Aorta (tissue), 5 donors: Measurements from ENCODE around the gene NINJ2. TPM values are rescaled to one million over a fixed set of nuclear protein-coding genes. Genes with fewer than 3 reads are reported as not detected.
"Not testable (repeated sequence)": the region's sequence is repeated elsewhere in the genome, so short reads cannot be mapped to it uniquely, and the experiment has no call there.

Experiments used
- ATAC-seq: fragments of 200-7000 bp; cut with Tn5 transposase; one replicate; pipeline ENCODE4 v1.9.1; 2022; ENCODE audit warnings: moderate library complexity; ENCODE audit not compliant: low FRiP score
- DNase-seq, 2 donors: peaks; one replicate each; pipeline ENCODE4 v3.0.0-alpha.2; 2020
- H3K27ac ChIP-seq, 2 donors: one replicate each; pipeline ENCODE4 v1.5.1; 2013; ENCODE audit warnings: low read length in 2 of 2, mild to moderate bottlenecking in 2 of 2, moderate library complexity in 2 of 2, control low read depth in 1 of 2, inconsistent platforms in 1 of 2, low read depth in 1 of 2
- H3K27me3 ChIP-seq, 2 donors: one replicate each; pipeline ENCODE4 v1.6.1; 2013; ENCODE audit warnings: control low read depth in 1 of 2, low read length in 1 of 2, mild to moderate bottlenecking in 1 of 2, moderate library complexity in 1 of 2; ENCODE audit not compliant: insufficient read depth in 2 of 2, control insufficient read depth in 1 of 2
- H3K36me3 ChIP-seq, 2 donors: one replicate each; pipeline ENCODE4 v1.6.1; 2013; ENCODE audit warnings: control low read depth in 1 of 2, low read length in 1 of 2, mild to moderate bottlenecking in 1 of 2; ENCODE audit not compliant: insufficient read depth in 2 of 2, control insufficient read depth in 1 of 2
- H3K4me1 ChIP-seq, 2 donors: one replicate each; pipeline ENCODE4 v1.6.1; 2013; ENCODE audit warnings: low read length in 2 of 2, control low read depth in 1 of 2, mild to moderate bottlenecking in 1 of 2, moderate library complexity in 1 of 2; ENCODE audit not compliant: insufficient read depth in 2 of 2, control insufficient read depth in 1 of 2
- H3K4me3 ChIP-seq, 2 donors: one replicate each; pipeline ENCODE4 v1.5.1; 2013; ENCODE audit warnings: low read length in 2 of 2, control low read depth in 1 of 2, mild to moderate bottlenecking in 1 of 2
- H3K9me3 ChIP-seq: one replicate; pipeline ENCODE4 v1.6.1; 2013; ENCODE audit warnings: mild to moderate bottlenecking, low read length; ENCODE audit not compliant: control insufficient read depth
- WGBS, 2 donors: extraction: QIAGEN DNeasy Blood & Tissue Kit; methylation state at CpG; one replicate each; pipeline ENCODE4 v1.1.7; 2013; 5-methylcytosine and 5-hydroxymethylcytosine counted together
- intact Hi-C, 2 donors: fragments of 100-400 bp; cut with DNase I; formaldehyde crosslinking; loops; one replicate each; pipeline versions ENCODE4 v1.14.2 to v1.15.0; 2022
- long read RNA-seq, 2 donors: library from polyadenylated mRNA; unstranded; transcript quantifications; one replicate each; pipeline ENCODE4 v2.0.0, GENCODE V29; 2020 to 2021
- polyA plus RNA-seq, 2 donors: library from polyadenylated mRNA; stranded (reverse); fragments of 200-250 nt; gene quantifications; one replicate each; pipeline ENCODE4 v1.2.3, GENCODE V29; 2013
- total RNA-seq, 2 donors: library from RNA; stranded (reverse); fragmentation: NEBNext Ultra II Directional; extraction: Animal tissue kit (Norgen Biotek cat#: 25700); gene quantifications; one replicate each; pipeline ENCODE4 v1.2.1, GENCODE V29; 2021
- donor health status: healthy with polysubstance abuse.
- donor health status: Bipolar disorder and iron deficiency.
- donor health status: DM: no; HTN: no; CAD: no.
- donor health status: DM: no; HTN: no; CAD: no.
- donor health status: DM: yes; HTN: yes; CAD: no.

Gene NINJ2, protein sequence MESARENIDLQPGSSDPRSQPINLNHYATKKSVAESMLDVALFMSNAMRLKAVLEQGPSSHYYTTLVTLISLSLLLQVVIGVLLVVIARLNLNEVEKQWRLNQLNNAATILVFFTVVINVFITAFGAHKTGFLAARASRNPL
- total RNA-seq (10 to 100 TPM in 1 of 2 donors, 1 to 10 TPM in 1; 3.8 to 11.2 TPM), polyA plus RNA-seq (1 to 10 TPM in 1 of 2 donors, under 1 TPM in 1; 0.95 to 6.1 TPM)
- long read RNA-seq, donor 1, partial matches to known transcripts = 0 of 1 reads
- long read RNA-seq, donor 1, other reads (novel, unspliced or antisense) = 1 of 1 reads
- long read RNA-seq, donor 2, partial matches to known transcripts = 0 of 6 reads
- long read RNA-seq, donor 2, other reads (novel, unspliced or antisense) = 0 of 6 reads

- Histone ChIP-seq H3K4me1 (peaks cover 0 to 2% of the 10 kb centered on the region in 2 donors), H3K4me3 (peak within 1 kb of the TSS in 1 of 2 donors; percentile 9), H3K27ac (no peak within 1 kb of the TSS), H3K27me3 (no peaks in the 10 kb centered on the region), H3K36me3 (no peaks in the 10 kb centered on the region), H3K9me3 (no peaks in the 10 kb centered on the region)
- intact Hi-C loops = loop anchor here in 1 of 2 donors (10.0 kb wide), 1 partner anchor 81 kb away; no protein-coding TSS in a partner anchor
- WGBS, 2 donors = 43 to 45% methylated on average over 17 of the region's 17 CpGs
- ATAC-seq (peak; percentile 40), DNase-seq (no peak)
Observed at GRCh38 chr12:663293-663871, at the start of gene NINJ2. Gene NINJ2, minus strand, starts transcription at chr12:663445. Its CDS starts 85 bp downstream, at chr12:663360.

GRCh38 chr12:712172-712863 lies 49.1 kb upstream of the NINJ2 start:
- DNase-seq (no peak), ATAC-seq (no peak)
- intact Hi-C loops = no loop called here
- Histone ChIP-seq H3K27ac (no peak overlapping the region), H3K4me1 (no peaks in the 10 kb centered on the region), H3K36me3 (no peaks in the 10 kb centered on the region), H3K4me3 (no peak overlapping the region), H3K27me3 (no peaks in the 10 kb centered on the region), H3K9me3 (no peaks in the 10 kb centered on the region)
- 65 to 68% methylated on average over 8 of the region's 8 CpGs for WGBS, 2 donors

GRCh38 chr12:709455-710020 lies 46.3 kb upstream of the NINJ2 start:
- intact Hi-C loops = no loop called here
- Histone ChIP-seq H3K4me3 (no peak overlapping the region), H3K36me3 (no peaks in the 10 kb centered on the region), H3K27ac (no peak overlapping the region), H3K9me3 (no peaks in the 10 kb centered on the region), H3K27me3 (peaks cover 0 to 1% of the 10 kb centered on the region in 2 donors), H3K4me1 (no peaks in the 10 kb centered on the region)
- 89 to 90% methylated on average over 7 of the region's 7 CpGs for WGBS, 2 donors
- DNase-seq (no peak), ATAC-seq (no peak)

GRCh38 chr12:708084-708483 lies 44.8 kb upstream of the NINJ2 start:
- H3K27ac ChIP-seq, ATAC-seq, DNase-seq, H3K36me3 ChIP-seq, H3K4me1 ChIP-seq, H3K9me3 ChIP-seq, H3K27me3 ChIP-seq, H3K4me3 ChIP-seq, intact Hi-C loops: not testable (repeated sequence)
- 78 to 82% methylated on average over 2 to 3 of the region's 3 CpGs for WGBS, 2 donors

- 88 to 90% methylated on average over 5 of the region's 5 CpGs for WGBS, 2 donors
- no peak overlapping the region for H3K27ac ChIP-seq
- H3K4me1 ChIP-seq = no peaks in the 10 kb centered on the region
- no peaks in the 10 kb centered on the region for H3K36me3 ChIP-seq
- ATAC-seq (no peak), DNase-seq (no peak)
- intact Hi-C loops = no loop called here
- no peak overlapping the region for H3K4me3 ChIP-seq
- H3K27me3 ChIP-seq = peaks cover 0 to 2% of the 10 kb centered on the region in 2 donors
- no peaks in the 10 kb centered on the region for H3K9me3 ChIP-seq
Observed at GRCh38 chr12:704516-705242, 41.4 kb upstream of the NINJ2 start.

DNA sequence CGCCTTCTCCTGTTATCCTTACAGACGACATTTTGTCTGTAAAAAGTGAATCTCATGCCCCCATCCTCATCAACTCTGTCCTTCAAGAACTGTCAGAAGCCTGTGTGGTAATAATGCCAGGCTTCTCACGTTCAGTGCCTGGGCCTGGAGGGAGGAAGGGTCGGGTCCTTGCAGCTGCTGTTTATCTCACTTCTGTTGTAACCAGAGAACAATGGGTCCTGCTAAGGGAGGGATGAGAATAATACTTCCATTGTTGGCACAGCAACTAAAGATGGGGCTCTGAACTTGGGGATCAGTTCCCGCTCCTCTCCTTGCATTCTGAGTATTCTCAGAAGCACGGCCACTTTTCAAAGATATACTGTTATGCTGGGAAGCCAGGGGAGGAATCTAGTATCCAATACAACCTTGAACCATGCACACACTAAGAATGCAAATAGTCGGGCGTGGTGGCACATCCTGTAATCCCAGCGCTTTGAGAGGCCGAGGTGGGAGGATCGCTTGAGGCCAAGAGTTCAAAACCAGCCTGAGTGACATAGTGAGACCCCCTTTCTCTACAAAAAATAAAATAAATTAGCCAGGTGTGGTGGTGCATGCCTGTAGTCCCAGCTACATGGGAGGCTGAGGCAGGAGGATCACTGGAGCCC lies 38.8 kb upstream of the NINJ2 start:
- no peaks in the 10 kb centered on the region for H3K36me3 ChIP-seq
- intact Hi-C loops = no loop called here
- ATAC-seq = no peak

DNA sequence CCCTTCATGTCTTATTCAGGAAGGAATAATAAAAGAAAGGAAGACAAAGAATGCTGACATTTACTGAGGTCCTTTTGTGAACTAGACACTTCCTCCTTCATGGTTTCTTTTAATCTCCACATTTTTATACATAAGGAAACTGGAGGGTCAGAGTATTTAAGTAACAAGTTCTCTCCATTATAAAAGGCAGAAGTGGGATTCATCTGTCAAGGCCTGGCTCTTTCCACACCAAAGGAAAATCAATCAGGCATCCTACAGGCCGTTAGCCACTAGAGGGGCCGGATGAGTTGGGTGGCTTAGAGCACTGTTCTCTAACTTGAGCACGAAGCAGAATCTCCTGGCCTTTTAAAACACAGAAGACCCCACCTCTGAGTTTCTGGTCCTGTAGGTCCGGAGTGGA lies 36.8 kb upstream of the NINJ2 start:
- intact Hi-C loops = no loop called here
- no peaks in the 10 kb centered on the region for H3K4me1 ChIP-seq
- no peak overlapping the region for H3K27ac ChIP-seq
- peaks cover 0 to 2% of the 10 kb centered on the region in 2 donors for H3K27me3 ChIP-seq
- 77 to 84% methylated on average over 4 of the region's 4 CpGs for WGBS, 2 donors
- no peak overlapping the region for H3K4me3 ChIP-seq
- H3K36me3 ChIP-seq = no peaks in the 10 kb centered on the region
- no peak for DNase-seq
- ATAC-seq = no peak
- H3K9me3 ChIP-seq = no peaks in the 10 kb centered on the region

More for the DNA sequence above, 38.8 kb upstream of the NINJ2 start:
- WGBS, 2 donors = 90 to 91% methylated on average over 11 of the region's 11 CpGs
- no peaks in the 10 kb centered on the region for H3K9me3 ChIP-seq
- H3K27ac ChIP-seq = no peak overlapping the region
- no peaks in the 10 kb centered on the region for H3K4me1 ChIP-seq
- H3K27me3 ChIP-seq = peaks cover 0 to 2% of the 10 kb centered on the region in 2 donors
- no peak for DNase-seq
- no peak overlapping the region for H3K4me3 ChIP-seq

- ATAC-seq, H3K4me1 ChIP-seq, intact Hi-C loops, H3K27ac ChIP-seq, H3K36me3 ChIP-seq, H3K9me3 ChIP-seq, H3K4me3 ChIP-seq, H3K27me3 ChIP-seq, DNase-seq: not testable (repeated sequence)
- WGBS, 2 donors = 88 to 94% methylated on average over 4 of the region's 4 CpGs
Observed at GRCh38 chr12:698222-698621, 35.0 kb upstream of the NINJ2 start.
